Suppressor macrophage treated with lipopolysaccharide for 1 hour (primary cell): ENCODE data around the gene TOP1.
A peak's percentile ranks its signal among the peaks of the same experiment; 100 is the strongest.
"Not testable (repeated sequence)": the region's sequence is repeated elsewhere in the genome, so short reads cannot be mapped to it uniquely, and the experiment has no call there.

Experiments
- DNase-seq, 3 donors: peaks; one replicate each; pipeline ENCODE4 v3.0.0-alpha.2; 2020 to 2022

Gene TOP1

DNA sequence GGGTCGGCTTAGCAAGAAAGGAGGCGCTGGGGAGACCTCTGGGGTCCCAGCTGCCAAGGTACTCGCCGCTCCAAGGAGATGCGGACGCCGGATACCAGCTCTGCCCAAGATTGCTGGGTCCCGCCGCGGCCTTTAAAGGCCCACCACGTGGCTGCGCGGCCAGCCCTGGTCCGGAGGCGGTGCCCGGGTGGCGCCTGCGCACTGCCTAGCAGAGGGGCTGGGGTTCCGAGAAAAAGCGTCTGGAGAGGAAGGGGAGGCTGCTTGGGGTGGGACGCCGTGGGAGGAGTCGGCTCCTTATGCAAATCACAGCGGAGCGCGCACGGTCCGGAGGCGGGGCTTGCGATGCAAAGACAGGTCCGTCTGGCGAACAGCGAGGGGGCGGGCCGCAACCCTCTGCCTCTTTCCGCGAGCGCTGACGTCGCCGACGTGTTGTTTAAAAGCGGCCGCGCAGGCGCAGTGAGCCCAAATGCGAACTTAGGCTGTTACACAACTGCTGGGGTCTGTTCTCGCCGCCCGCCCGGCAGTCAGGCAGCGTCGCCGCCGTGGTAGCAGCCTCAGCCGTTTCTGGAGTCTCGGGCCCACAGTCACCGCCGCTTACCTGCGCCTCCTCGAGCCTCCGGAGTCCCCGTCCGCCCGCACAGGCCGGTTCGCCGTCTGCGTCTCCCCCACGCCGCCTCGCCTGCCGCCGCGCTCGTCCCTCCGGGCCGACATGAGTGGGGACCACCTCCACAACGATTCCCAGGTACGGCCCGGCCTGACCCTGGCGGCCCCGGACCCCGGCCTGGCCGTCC, at the start of gene TOP1:
TSS of gene TOP1 (plus strand) at position 464 of the 791 bp plus-strand sequence. CDS start at position 710, 246 bp downstream.
- DNase-seq = peak; percentile 100

- no peak for DNase-seq
Measured at GRCh38 chr20:40979247-40979646, 49.4 kb upstream of the TOP1 start.

DNA sequence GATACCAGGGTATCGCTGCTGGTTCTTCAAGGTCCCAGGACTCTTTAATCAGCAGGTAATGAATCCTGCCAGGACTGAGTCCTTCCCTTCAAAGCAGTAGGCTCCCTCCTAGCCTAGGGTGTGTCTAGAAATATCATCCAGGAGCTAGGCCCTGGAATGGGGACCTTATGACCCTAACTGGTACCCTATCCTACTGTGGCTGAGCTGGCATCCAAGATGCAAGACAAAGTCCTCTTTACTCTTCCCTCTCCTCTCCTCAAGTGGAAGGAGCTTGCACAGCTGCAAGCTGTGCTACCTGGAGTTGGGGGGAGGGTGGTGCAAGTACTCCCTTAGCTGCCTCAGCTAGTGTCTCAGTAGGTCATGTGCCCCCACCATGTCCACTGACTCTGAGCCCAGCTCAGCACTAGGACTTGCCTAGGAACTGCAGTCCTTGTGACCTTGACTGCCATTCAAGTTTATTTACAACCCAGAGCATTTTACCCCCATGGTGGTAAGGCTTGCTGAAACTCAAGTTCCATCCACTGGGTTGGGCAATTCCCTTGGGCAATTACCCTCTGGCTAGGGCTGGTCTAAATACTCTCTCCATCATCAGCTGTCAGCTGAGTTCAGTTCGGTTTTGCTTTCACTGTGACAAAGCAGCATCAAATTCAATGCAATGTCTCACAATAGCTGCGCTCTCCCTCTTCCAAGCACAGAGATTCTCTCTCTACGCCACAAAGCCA, 48.4 kb upstream of the TOP1 start:
- peak in 2 of 3 donors; percentile 17 to 24 for DNase-seq

DNA sequence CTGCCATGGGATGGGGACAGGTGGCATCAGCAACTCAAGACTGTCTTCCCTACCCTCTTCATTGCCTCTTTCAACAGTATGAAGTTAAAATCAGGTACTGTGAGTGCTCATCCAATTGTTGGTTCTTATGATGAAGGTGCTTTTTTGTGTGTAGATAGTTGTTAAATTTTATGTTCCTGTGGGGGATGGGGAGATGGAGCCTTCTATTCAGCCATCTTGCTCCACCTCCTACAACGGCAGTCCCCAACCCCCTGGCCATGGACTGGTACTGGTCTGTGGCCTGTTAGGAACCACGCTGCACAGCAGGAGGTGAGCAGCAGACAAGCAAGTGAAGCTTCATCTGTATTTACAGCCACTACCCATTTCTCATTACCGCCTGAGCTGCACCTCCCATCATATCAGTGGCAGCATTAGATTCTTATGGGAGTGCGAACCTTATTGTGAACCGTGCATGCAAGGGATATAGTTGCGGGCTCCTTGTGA, 47.8 kb upstream of the TOP1 start:
- DNase-seq = no peak

GRCh38 chr20:40982415-40983145, 46.0 kb upstream of the TOP1 start:
- DNase-seq = peak in 1 of 3 donors; percentile 58

DNA sequence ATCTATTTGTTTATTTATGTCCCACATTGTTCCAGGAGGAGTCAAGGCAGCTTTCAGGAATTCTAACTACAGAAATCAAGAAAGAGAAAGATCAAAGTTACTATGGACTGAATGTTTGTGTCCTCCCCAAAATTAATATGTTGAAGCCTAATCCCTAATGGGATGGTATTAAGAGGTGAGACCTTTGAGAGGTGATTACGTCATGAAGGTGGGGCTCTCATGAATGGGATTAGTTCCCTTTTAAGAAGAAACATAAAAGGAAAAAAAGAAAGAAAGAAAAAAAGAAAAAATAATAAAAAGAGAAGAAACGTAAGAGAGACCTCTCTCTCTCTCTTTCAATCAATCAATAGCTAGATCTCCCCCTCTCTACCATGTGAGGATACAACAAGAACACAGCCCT, 44.7 kb upstream of the TOP1 start:
- no peak for DNase-seq

DNA sequence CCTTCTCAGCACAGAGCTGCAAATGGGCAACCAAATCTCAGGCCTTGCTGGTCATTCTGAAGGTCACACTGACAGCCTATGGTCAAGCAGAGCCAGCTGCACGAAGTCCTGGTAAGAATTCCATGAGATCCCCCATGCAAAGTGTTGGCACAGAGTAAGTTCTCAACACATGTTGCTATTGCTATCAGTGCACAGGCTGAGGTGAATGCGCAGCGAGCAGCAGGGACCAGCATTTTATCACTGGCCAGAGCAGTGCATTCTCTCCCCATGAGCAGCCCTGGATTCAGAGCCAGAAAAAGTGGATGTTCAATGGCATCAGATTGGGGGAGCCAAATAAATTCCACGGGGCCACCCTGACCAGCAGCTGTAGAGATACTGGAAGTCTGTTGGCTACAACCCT, 44.1 kb upstream of the TOP1 start:
- no peak for DNase-seq

GRCh38 chr20:40986774-40987173, 41.8 kb upstream of the TOP1 start:
- no peak for DNase-seq

GRCh38 chr20:40990542-40991120, 38.0 kb upstream of the TOP1 start:
- peak; percentile 85 to 90 (median 89) for DNase-seq

- peak; percentile 91 to 94 (median 93) for DNase-seq
Measured at GRCh38 chr20:40991181-40991889, 37.3 kb upstream of the TOP1 start.

DNA sequence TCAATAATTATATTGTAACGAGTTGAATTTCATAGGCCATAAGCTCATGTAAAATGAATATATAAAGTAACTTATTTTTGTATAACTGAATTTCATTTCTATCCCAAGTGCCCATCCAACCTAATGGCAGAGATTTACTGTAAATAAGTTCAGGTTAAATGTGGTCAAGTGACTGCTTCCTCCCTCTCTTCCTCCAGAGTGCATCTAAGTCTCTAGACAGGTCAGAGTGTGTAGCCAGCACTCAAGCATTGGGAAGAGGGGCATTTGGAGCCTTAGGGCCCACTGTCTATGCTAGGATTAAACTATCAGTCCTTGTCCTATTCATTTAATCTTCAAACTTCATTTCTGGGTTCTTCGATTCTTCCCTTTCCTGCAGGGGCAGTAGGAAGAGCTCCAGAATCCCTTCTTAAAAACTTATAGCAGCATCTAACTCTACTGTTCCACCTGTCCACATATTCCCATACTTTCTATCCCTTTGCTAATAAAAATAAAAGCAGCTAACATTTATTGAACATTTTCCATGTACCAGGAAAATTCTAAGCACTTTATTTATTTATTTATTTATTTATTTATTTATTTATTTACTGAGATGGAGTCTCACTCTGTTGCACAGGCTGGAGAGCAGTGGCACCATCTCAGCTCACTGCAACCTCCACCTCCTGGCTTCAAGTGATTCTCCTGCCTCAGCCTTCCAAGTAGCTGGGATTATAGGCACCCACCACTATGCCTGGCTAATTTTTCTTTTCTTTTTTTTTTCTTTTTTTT, 36.1 kb upstream of the TOP1 start:
- DNase-seq = no peak

DNA sequence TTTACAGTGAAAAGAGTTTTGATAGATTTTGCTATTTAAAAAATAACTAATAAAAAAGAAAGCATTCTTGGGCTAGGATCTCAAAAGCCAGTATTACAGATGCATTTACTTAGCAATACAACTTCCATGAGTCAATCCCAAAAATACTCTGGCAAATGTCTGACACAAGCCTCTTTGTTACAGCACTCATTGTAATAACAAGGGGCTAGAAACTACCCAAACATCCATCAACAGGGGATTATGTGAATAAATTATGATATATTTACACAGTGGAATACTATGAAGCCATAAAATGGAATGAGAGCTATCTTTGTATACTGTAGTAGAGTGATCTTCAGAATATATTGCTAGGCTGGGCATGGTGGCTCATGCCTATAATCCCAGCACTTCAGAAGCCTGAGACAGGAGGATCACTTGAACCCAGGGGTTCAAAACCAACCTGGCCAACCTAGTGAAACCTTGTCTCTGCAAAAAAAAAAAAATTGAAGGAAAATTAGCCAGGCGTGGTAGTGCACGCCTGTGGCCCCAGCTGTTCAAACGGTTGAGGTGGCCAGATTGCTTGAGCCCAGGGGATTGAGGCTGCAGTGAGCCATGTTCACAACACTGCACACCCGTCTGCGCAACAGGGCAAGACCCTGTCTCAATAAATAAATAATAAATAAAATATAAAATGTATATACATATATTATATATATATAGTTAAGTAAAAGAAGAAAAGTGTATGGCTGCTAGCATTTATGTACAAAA, 34.7 kb upstream of the TOP1 start:
- DNase-seq = no peak

DNA sequence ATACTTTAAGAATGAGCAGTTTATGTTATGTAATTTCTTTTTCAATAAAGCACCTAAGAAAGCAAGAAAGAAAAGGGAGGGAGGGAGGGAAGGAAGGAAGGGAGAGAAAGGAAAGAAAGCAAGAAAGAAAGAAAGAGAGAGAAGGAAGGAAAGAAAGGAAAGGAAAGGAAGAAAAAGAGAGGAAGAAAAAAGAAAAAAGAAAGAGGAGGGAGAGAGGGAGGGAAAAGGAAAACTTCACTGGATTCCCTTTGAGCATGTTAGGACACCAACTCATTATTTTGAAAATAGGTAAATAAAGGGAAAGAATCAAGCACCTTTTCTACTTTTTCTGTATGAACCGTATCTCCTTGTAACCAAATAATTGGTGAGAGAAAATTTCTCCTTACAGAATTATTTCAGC, 32.3 kb upstream of the TOP1 start:
- no peak for DNase-seq

GRCh38 chr20:40997116-40997515, 31.5 kb upstream of the TOP1 start:
- no peak for DNase-seq

DNA sequence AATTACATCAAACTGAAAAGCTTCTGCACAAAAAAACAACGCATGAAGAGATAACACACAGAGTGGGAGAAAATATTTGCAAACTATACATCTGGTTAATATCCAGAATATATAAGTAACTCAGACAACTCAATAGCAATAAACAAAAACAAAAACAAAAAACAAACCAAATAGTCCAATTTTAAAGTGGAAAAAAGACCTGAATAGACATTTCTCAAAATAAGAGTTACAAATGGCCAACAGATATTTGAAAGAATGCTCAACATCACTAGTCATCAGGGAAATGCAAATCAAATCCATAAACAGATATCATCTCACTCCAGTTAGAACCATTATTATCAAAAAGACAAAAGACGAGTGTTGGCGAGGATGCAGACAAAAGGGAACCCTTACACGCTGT, 28.8 kb upstream of the TOP1 start:
- no peak for DNase-seq

DNA sequence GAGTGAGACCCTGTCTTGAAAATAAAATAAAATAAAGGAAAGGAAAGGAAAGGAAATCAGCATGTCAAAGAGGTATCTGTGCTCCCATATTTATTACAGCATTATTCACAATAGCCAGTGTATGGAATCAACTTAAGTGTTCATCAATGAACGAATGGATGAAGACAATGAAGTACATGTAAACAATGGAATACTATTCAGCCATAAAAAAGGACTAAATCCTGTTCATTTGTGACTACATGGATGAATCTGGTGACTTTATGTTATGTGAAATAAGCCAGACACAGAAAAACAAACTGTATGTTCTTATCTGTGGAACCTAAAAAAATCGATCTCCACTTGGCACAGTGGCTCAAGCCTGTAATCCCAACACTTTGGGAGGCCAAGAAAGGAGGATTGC, 28.0 kb upstream of the TOP1 start:
- no peak for DNase-seq

GRCh38 chr20:41001497-41001896, 27.1 kb upstream of the TOP1 start:
- DNase-seq = peak in 2 of 3 donors; percentile 39 to 43

GRCh38 chr20:41002842-41003142, 25.8 kb upstream of the TOP1 start:
- no peak for DNase-seq

GRCh38 chr20:41003143-41003935, 25.3 kb upstream of the TOP1 start:
- peak; percentile 83 to 94 (median 91) for DNase-seq

DNA sequence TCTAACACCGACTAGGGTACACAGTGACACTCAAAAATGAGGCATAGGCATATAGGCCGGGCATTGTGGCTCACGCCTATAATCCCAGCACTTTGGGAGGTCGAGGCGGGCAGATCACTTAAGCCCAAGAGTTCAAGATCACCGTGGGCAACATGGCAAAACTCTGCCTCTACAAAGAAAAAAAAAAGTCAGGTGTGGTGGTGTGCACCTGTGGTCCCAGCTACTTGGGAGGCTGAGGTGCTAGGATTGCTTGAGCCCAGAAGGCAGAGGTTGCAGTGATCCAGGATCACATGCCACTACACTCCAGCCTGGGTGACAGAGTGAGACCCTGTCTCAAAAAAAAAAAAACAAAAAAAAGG, 24.7 kb upstream of the TOP1 start:
- DNase-seq = not testable (repeated sequence)
